Body of pancreas (tissue), 4 donors: ENCODE data around the gene CDC37.

Experiments used
- POLR2A ChIP-seq, 3 donors: fragments of 450-650 bp; IDR thresholded peaks; one replicate each; pipeline ENCODE4 v1.6.1; 2016; ENCODE audit warnings: antibody characterized with exemption in 3 of 3, mild to moderate bottlenecking in 2 of 3
- TF ChIP-seq, protein P1 (sequence below), 7 experiments: fragments of 450-650 bp in 4 of 7; fragments of 200-600 bp in 3 of 7; sonication (generic) in 3 of 7; IDR thresholded peaks; one replicate each; pipeline ENCODE4 v1.5.1; 2016 to 2019; ENCODE audit warnings: antibody characterized with exemption in 7 of 7

GRCh38 chr19:10420444-10421239 lies 17.3 kb upstream of the CDC37 start, which contains the start of gene PDE4A:
- TF ChIP-seq, protein P1, sequence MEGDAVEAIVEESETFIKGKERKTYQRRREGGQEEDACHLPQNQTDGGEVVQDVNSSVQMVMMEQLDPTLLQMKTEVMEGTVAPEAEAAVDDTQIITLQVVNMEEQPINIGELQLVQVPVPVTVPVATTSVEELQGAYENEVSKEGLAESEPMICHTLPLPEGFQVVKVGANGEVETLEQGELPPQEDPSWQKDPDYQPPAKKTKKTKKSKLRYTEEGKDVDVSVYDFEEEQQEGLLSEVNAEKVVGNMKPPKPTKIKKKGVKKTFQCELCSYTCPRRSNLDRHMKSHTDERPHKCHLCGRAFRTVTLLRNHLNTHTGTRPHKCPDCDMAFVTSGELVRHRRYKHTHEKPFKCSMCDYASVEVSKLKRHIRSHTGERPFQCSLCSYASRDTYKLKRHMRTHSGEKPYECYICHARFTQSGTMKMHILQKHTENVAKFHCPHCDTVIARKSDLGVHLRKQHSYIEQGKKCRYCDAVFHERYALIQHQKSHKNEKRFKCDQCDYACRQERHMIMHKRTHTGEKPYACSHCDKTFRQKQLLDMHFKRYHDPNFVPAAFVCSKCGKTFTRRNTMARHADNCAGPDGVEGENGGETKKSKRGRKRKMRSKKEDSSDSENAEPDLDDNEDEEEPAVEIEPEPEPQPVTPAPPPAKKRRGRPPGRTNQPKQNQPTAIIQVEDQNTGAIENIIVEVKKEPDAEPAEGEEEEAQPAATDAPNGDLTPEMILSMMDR (IDR thresholded peaks at IDR 0.05): no peak
- no peak for TF ChIP-seq POLR2A (IDR thresholded peaks at IDR 0.05)
